ENCODE results near the gene MGST1.
"Not testable (repeated sequence)": the region's sequence is repeated elsewhere in the genome, so short reads cannot be mapped to it uniquely, and the experiment has no call there.

Gene MGST1

DNA sequence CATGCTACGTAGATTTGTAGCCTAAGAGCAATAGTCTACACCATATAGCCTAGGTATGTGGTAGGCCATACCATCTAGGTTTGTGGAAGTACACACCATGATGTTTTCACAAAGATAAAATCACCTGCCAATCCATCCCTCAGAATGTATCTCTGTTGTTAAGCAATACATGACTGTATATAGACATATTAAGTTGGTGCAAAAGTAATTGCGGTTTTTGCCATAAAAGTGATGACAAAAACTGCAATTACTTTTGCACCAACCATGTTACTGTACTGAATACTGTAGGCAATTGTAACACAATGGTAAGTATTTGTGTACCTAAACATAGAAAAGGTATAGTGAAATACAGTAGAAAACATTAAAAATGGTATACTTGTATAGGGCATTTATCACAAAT, 40.5 kb downstream of the MGST1 start:
- H3K36me3 ChIP-seq (ENCODE audit: control insufficient read depth, insufficient read depth, low read length): no peaks in the 10 kb centered on the region
- H3K4me1 ChIP-seq (ENCODE audit: control insufficient read depth, low read depth, low read length): peaks cover 2% of the 10 kb centered on the region
- H2BK120ac ChIP-seq (ENCODE audit: low read depth, low read length): no peak overlapping the region
- H2AK5ac ChIP-seq (ENCODE audit: low read length): no peak overlapping the region
- no peak overlapping the region for H3K18ac ChIP-seq (ENCODE audit: low read length)
- no peak for DNase-seq
- H3K27me3 ChIP-seq (ENCODE audit: insufficient read depth, low read length, poor library complexity): no peaks in the 10 kb centered on the region
- no peak overlapping the region for H3K9ac ChIP-seq (ENCODE audit: low read length)
- no peak overlapping the region for H3K4me2 ChIP-seq (ENCODE audit: low read length)
- no peak overlapping the region for H3K23ac ChIP-seq (ENCODE audit: low read length)
- no peak overlapping the region for H4K5ac ChIP-seq (ENCODE audit: low read length)
- no peaks in the 10 kb centered on the region for H3K79me2 ChIP-seq (ENCODE audit: control insufficient read depth, insufficient read depth, low read length)
- no peak overlapping the region for H4K8ac ChIP-seq (ENCODE audit: low read depth, low read length)
- H2BK5ac ChIP-seq (ENCODE audit: low read length): no peak overlapping the region
- no peak overlapping the region for H2BK15ac ChIP-seq (replicated peaks; ENCODE audit: low read depth)
- no peaks in the 10 kb centered on the region for H3K79me1 ChIP-seq (ENCODE audit: low read length)
- no peak overlapping the region for H3K56ac ChIP-seq (ENCODE audit: low read length)
- no peak overlapping the region for H3K4ac ChIP-seq (ENCODE audit: low read depth, low read length)
- no peak overlapping the region for H3K27ac ChIP-seq (ENCODE audit: low read depth, low read length)
- no CpG with 5 or more reads among the region's 2 CpGs for WGBS (ENCODE audit: extremely low coverage, insufficient coverage, low lambda C conversion rate)
- no peak overlapping the region for H3K4me3 ChIP-seq (ENCODE audit: low read length)

DNA sequence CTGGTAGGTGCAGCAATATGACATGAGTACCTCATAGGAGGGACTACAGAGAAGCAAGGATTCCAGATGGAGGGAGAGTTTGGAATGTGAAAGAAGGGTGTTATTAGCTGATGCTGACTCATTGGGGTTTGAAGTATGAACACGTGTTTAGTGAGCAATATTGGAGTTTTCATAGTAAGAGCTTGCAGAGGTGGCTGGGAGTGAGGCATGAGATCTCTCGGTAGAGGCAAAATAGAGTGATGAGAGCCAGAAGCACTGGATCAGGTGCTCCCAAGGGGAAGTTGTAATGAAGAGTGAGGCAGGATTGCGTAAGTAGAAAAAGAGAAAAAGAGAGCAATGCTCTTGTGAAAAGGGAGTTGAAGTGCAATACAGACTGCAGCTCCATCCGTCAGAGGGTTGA, 42.1 kb downstream of the MGST1 start:
- WGBS (ENCODE audit: extremely low coverage, insufficient coverage, low lambda C conversion rate): no CpG with 5 or more reads among the region's 4 CpGs
- DNase-seq: no peak

DNA sequence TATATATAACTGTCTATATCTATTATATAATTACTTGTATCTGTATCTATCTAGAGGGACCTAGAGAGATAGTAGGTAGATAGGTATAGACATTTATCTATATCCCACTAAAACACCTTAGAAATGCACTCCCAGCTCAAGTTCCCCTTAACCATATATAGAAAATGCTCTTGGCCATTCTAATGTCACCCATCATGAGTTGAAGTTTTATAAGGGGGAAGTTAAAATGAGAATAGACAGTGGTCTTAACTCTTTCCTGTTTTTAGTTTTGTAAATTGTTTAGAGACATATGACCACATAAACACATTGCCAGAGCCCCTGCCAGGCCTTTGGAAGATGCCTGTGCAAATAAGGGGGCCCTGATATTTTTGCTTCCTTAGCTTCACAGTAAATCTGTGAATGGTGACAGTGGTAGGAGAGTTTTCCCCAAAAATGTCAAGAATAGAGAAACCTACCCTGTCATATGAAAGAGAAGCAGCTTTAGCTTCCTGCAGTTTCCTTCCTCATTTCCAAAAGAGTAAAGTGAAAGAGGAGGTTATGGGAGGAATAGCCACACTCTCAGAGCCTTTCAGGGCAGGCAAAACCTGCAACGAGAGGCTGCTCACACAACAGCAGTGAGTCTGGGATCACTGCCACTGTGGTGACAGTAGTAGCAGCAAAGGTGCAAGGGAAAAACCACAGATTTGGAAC, 45.5 kb downstream of the MGST1 start:
- Histone ChIP-seq H3K18ac (ENCODE audit: low read length) (no peak overlapping the region), H2BK15ac (replicated peaks; ENCODE audit: low read depth) (no peak overlapping the region), H2AK5ac (ENCODE audit: low read length) (no peak overlapping the region), H3K79me2 (ENCODE audit: control insufficient read depth, insufficient read depth, low read length) (no peaks in the 10 kb centered on the region), H3K79me1 (ENCODE audit: low read length) (no peaks in the 10 kb centered on the region), H2BK5ac (ENCODE audit: low read length) (no peak overlapping the region), H3K4me2 (ENCODE audit: low read length) (no peak overlapping the region), H3K9ac (ENCODE audit: low read length) (no peak overlapping the region), H3K56ac (ENCODE audit: low read length) (no peak overlapping the region), H4K8ac (ENCODE audit: low read depth, low read length) (no peak overlapping the region), H3K4ac (ENCODE audit: low read depth, low read length) (no peak overlapping the region), H2BK120ac (ENCODE audit: low read depth, low read length) (no peak overlapping the region), H3K23ac (ENCODE audit: low read length) (no peak overlapping the region), H3K27me3 (ENCODE audit: insufficient read depth, low read length, poor library complexity) (no peaks in the 10 kb centered on the region), H3K36me3 (ENCODE audit: control insufficient read depth, insufficient read depth, low read length) (no peaks in the 10 kb centered on the region), H3K27ac (ENCODE audit: low read depth, low read length) (no peak overlapping the region), H4K5ac (ENCODE audit: low read length) (no peak overlapping the region), H3K4me3 (ENCODE audit: low read length) (no peak overlapping the region), H3K4me1 (ENCODE audit: control insufficient read depth, low read depth, low read length) (peaks cover 2% of the 10 kb centered on the region)
- WGBS (ENCODE audit: extremely low coverage, insufficient coverage, low lambda C conversion rate): no CpG with 5 or more reads among the region's 1 CpG
- no peak for DNase-seq

More for the DNA sequence above, 42.1 kb downstream of the MGST1 start:
- Histone ChIP-seq H3K4me3 (ENCODE audit: low read length) (no peak overlapping the region), H3K4me1 (ENCODE audit: control insufficient read depth, low read depth, low read length) (peaks cover 2% of the 10 kb centered on the region), H2AK5ac (ENCODE audit: low read length) (no peak overlapping the region), H3K27ac (ENCODE audit: low read depth, low read length) (no peak overlapping the region), H3K9ac (ENCODE audit: low read length) (no peak overlapping the region), H3K79me2 (ENCODE audit: control insufficient read depth, insufficient read depth, low read length) (no peaks in the 10 kb centered on the region), H3K27me3 (ENCODE audit: insufficient read depth, low read length, poor library complexity) (no peaks in the 10 kb centered on the region), H2BK5ac (ENCODE audit: low read length) (no peak overlapping the region), H3K79me1 (ENCODE audit: low read length) (no peaks in the 10 kb centered on the region), H3K4me2 (ENCODE audit: low read length) (no peak overlapping the region), H3K18ac (ENCODE audit: low read length) (no peak overlapping the region), H3K56ac (ENCODE audit: low read length) (no peak overlapping the region), H3K23ac (ENCODE audit: low read length) (no peak overlapping the region), H3K4ac (ENCODE audit: low read depth, low read length) (no peak overlapping the region), H4K5ac (ENCODE audit: low read length) (no peak overlapping the region), H2BK120ac (ENCODE audit: low read depth, low read length) (no peak overlapping the region), H2BK15ac (replicated peaks; ENCODE audit: low read depth) (no peak overlapping the region), H4K8ac (ENCODE audit: low read depth, low read length) (no peak overlapping the region), H3K36me3 (ENCODE audit: control insufficient read depth, insufficient read depth, low read length) (no peaks in the 10 kb centered on the region)

DNA sequence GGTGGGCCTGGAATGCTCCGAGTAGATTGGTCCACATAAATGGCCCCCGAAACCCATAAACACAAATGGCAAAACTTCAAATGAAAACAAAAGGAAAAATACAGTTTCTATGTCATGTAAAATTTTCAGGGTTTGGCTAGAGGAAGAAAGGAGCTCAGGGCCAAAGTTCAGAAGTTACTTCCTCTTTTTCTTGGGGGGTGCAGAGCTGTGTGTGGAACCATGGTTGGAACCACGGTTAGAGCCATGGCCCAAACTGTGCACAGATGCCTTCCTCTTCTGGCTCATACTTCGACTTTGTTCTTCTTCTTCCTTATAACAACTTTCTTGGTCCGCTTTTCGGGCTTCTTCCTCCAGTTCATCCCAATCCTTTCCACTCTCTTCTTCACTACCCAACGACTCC, 51.7 kb downstream of the MGST1 start:
- H3K9ac ChIP-seq (ENCODE audit: low read length): no peak overlapping the region
- no CpG with 5 or more reads among the region's 7 CpGs for WGBS (ENCODE audit: extremely low coverage, insufficient coverage, low lambda C conversion rate)

DNA sequence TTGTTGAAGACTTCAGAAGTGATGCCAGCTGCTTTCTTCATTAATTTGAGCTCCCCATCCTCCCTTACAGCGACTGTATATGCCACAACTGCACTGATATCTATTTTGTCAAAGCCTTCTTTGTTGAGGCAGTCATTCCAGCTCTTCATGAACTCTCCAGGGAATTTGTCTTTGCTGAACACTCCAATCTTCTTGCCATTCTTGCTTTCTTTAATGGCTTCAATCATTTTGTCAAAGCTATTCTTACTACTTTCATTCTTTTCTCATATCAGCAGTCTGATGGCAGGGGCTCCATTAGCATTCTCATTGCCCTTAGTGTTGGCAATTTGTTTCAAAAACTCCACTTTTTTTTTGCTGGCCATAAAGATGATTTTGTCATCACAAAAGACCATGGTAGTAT, 54.4 kb downstream of the MGST1 start:
- not testable (repeated sequence) for H3K4ac ChIP-seq (ENCODE audit: low read depth, low read length); H2BK120ac ChIP-seq (ENCODE audit: low read depth, low read length); H3K36me3 ChIP-seq (ENCODE audit: control insufficient read depth, insufficient read depth, low read length); H3K79me1 ChIP-seq (ENCODE audit: low read length); H2BK5ac ChIP-seq (ENCODE audit: low read length); H3K23ac ChIP-seq (ENCODE audit: low read length); H2BK15ac ChIP-seq (replicated peaks; ENCODE audit: low read depth); H3K9ac ChIP-seq (ENCODE audit: low read length); H4K8ac ChIP-seq (ENCODE audit: low read depth, low read length); H2AK5ac ChIP-seq (ENCODE audit: low read length); H3K4me3 ChIP-seq (ENCODE audit: low read length); H3K27ac ChIP-seq (ENCODE audit: low read depth, low read length); H3K18ac ChIP-seq (ENCODE audit: low read length); H3K56ac ChIP-seq (ENCODE audit: low read length); H3K27me3 ChIP-seq (ENCODE audit: insufficient read depth, low read length, poor library complexity); H4K5ac ChIP-seq (ENCODE audit: low read length); H3K4me2 ChIP-seq (ENCODE audit: low read length); DNase-seq; H3K4me1 ChIP-seq (ENCODE audit: control insufficient read depth, low read depth, low read length); H3K79me2 ChIP-seq (ENCODE audit: control insufficient read depth, insufficient read depth, low read length)
- no CpG with 5 or more reads among the region's 1 CpG for WGBS (ENCODE audit: extremely low coverage, insufficient coverage, low lambda C conversion rate)

More for the DNA sequence above, 51.7 kb downstream of the MGST1 start:
- H3K27ac ChIP-seq (ENCODE audit: low read depth, low read length): no peak overlapping the region
- H3K79me2 ChIP-seq (ENCODE audit: control insufficient read depth, insufficient read depth, low read length): no peaks in the 10 kb centered on the region
- H2BK15ac ChIP-seq (replicated peaks; ENCODE audit: low read depth): no peak overlapping the region
- no peak overlapping the region for H3K4me3 ChIP-seq (ENCODE audit: low read length)
- no peak overlapping the region for H2AK5ac ChIP-seq (ENCODE audit: low read length)
- H3K4ac ChIP-seq (ENCODE audit: low read depth, low read length): no peak overlapping the region
- no peak overlapping the region for H3K23ac ChIP-seq (ENCODE audit: low read length)
- H3K4me2 ChIP-seq (ENCODE audit: low read length): no peak overlapping the region
- H3K36me3 ChIP-seq (ENCODE audit: control insufficient read depth, insufficient read depth, low read length): no peaks in the 10 kb centered on the region
- DNase-seq: no peak
- no peak overlapping the region for H3K56ac ChIP-seq (ENCODE audit: low read length)
- no peak overlapping the region for H4K8ac ChIP-seq (ENCODE audit: low read depth, low read length)
- no peak overlapping the region for H2BK120ac ChIP-seq (ENCODE audit: low read depth, low read length)
- no peak overlapping the region for H4K5ac ChIP-seq (ENCODE audit: low read length)
- no peaks in the 10 kb centered on the region for H3K4me1 ChIP-seq (ENCODE audit: control insufficient read depth, low read depth, low read length)
- no peaks in the 10 kb centered on the region for H3K79me1 ChIP-seq (ENCODE audit: low read length)
- no peaks in the 10 kb centered on the region for H3K27me3 ChIP-seq (ENCODE audit: insufficient read depth, low read length, poor library complexity)
- no peak overlapping the region for H3K18ac ChIP-seq (ENCODE audit: low read length)
- no peak overlapping the region for H2BK5ac ChIP-seq (ENCODE audit: low read length)

DNA sequence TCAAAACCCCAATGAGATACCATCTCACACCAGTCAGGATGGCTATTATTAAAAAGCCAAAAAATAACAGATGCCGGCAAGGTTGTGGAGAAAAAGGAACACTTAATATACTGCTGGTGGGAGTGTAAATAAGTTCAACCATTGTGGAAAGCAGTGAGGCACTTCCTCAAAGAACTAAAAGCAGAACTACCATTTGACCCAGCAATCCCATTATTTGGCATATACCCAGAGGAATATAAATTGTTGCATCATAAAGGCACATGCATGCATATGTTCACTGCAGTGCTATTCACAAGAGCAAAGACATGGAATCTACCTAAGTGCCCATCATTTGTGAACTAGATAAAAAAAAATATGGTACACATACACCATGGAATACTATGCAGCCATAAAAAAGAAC, 59.9 kb downstream of the MGST1 start:
- H3K4ac ChIP-seq (ENCODE audit: low read depth, low read length): no peak overlapping the region
- no CpG with 5 or more reads among the region's 1 CpG for WGBS (ENCODE audit: extremely low coverage, insufficient coverage, low lambda C conversion rate)

More for the DNA sequence above, 59.9 kb downstream of the MGST1 start:
- H2BK120ac ChIP-seq (ENCODE audit: low read depth, low read length): no peak overlapping the region
- H3K4me3 ChIP-seq (ENCODE audit: low read length): no peak overlapping the region
- no peak overlapping the region for H2BK5ac ChIP-seq (ENCODE audit: low read length)
- no peak overlapping the region for H3K9ac ChIP-seq (ENCODE audit: low read length)
- H3K18ac ChIP-seq (ENCODE audit: low read length): no peak overlapping the region
- no peaks in the 10 kb centered on the region for H3K79me2 ChIP-seq (ENCODE audit: control insufficient read depth, insufficient read depth, low read length)
- no peak for DNase-seq
- no peak overlapping the region for H3K4me2 ChIP-seq (ENCODE audit: low read length)
- H3K56ac ChIP-seq (ENCODE audit: low read length): no peak overlapping the region
- H2AK5ac ChIP-seq (ENCODE audit: low read length): no peak overlapping the region
- no peaks in the 10 kb centered on the region for H3K27me3 ChIP-seq (ENCODE audit: insufficient read depth, low read length, poor library complexity)
- no peaks in the 10 kb centered on the region for H3K79me1 ChIP-seq (ENCODE audit: low read length)
- H4K8ac ChIP-seq (ENCODE audit: low read depth, low read length): no peak overlapping the region
- no peak overlapping the region for H2BK15ac ChIP-seq (replicated peaks; ENCODE audit: low read depth)
- H3K23ac ChIP-seq (ENCODE audit: low read length): no peak overlapping the region
- no peaks in the 10 kb centered on the region for H3K4me1 ChIP-seq (ENCODE audit: control insufficient read depth, low read depth, low read length)
- H3K36me3 ChIP-seq (ENCODE audit: control insufficient read depth, insufficient read depth, low read length): no peaks in the 10 kb centered on the region
- no peak overlapping the region for H3K27ac ChIP-seq (ENCODE audit: low read depth, low read length)
- H4K5ac ChIP-seq (ENCODE audit: low read length): no peak overlapping the region

All from mesendoderm (in vitro differentiated cells).